ES-I3 (cell line): ENCODE results near the gene ZFPL1.
"Not testable (repeated sequence)": the region's sequence is repeated elsewhere in the genome, so short reads cannot be mapped to it uniquely, and the experiment has no call there.

Source experiments
- H3K36me3 ChIP-seq: 2 replicates; pipeline ENCODE4 v1.6.1; 2013; ENCODE audit warnings: mild to moderate bottlenecking, low read length, control low read depth, moderate library complexity; ENCODE audit not compliant: insufficient read depth
- H3K4me1 ChIP-seq: 2 replicates; pipeline ENCODE4 v1.6.1; 2013; ENCODE audit warnings: mild to moderate bottlenecking, control low read depth, low read length; ENCODE audit not compliant: insufficient read depth
- H3K9ac ChIP-seq: 2 replicates; pipeline ENCODE4 v1.6.1; 2013; ENCODE audit warnings: low read depth, mild to moderate bottlenecking, low read length, moderate library complexity
- H3K9me3 ChIP-seq: 2 replicates; pipeline ENCODE4 v1.6.1; 2013; ENCODE audit warnings: mild to moderate bottlenecking, low read length, moderate library complexity; ENCODE audit not compliant: control insufficient read depth, insufficient read depth

Gene ZFPL1

GRCh38 chr11:65111159-65111743, 27.2 kb downstream of the ZFPL1 start:
- H3K9me3 ChIP-seq, result no peaks in the 10 kb centered on the region
- no peak overlapping the region for H3K9ac ChIP-seq
- peaks cover 5% of the 10 kb centered on the region for H3K4me1 ChIP-seq
- no peaks in the 10 kb centered on the region for H3K36me3 ChIP-seq

- H3K4me1 ChIP-seq, result peaks cover 5% of the 10 kb centered on the region
- peak within 1 kb of the TSS; percentile 56 for H3K9ac ChIP-seq
- H3K9me3 ChIP-seq, result no peaks in the 10 kb centered on the region
- no peaks in the 10 kb centered on the region for H3K36me3 ChIP-seq
These were observed 27.9 kb downstream of the ZFPL1 start, which contains the start of gene TM7SF2 for GRCh38 chr11:65111744-65112545. Gene TM7SF2 (plus strand): TSS chr11:65111872. CDS start chr11:65112016, 144 bp downstream.

GRCh38 chr11:65112546-65113360, 28.7 kb downstream of the ZFPL1 start:
- Histone ChIP-seq H3K36me3 (no peaks in the 10 kb centered on the region), H3K9ac (peak overlapping the region; percentile 56), H3K9me3 (no peaks in the 10 kb centered on the region), H3K4me1 (peaks cover 5% of the 10 kb centered on the region)

- no peaks in the 10 kb centered on the region for H3K36me3 ChIP-seq
- H3K4me1 ChIP-seq, result peaks cover 5% of the 10 kb centered on the region
- H3K9ac ChIP-seq, result peak overlapping the region; percentile 56
- H3K9me3 ChIP-seq, result no peaks in the 10 kb centered on the region
These were observed 29.3 kb downstream of the ZFPL1 start for GRCh38 chr11:65113361-65113756.

GRCh38 chr11:65113839-65114238, 29.8 kb downstream of the ZFPL1 start:
- H3K9me3 ChIP-seq, result no peaks in the 10 kb centered on the region
- no peaks in the 10 kb centered on the region for H3K36me3 ChIP-seq
- peaks cover 5% of the 10 kb centered on the region for H3K4me1 ChIP-seq
- H3K9ac ChIP-seq, result no peak overlapping the region

- H3K9me3 ChIP-seq, result no peaks in the 10 kb centered on the region
- H3K9ac ChIP-seq, result no peak overlapping the region
- H3K4me1 ChIP-seq, result peaks cover 5% of the 10 kb centered on the region
- peaks cover 2% of the 10 kb centered on the region for H3K36me3 ChIP-seq
These were observed 30.6 kb downstream of the ZFPL1 start for GRCh38 chr11:65114538-65115171.

- Histone ChIP-seq H3K4me1 (peaks cover 5% of the 10 kb centered on the region), H3K9ac (no peak overlapping the region), H3K36me3 (peaks cover 11% of the 10 kb centered on the region), H3K9me3 (no peaks in the 10 kb centered on the region)
These were observed 31.5 kb downstream of the ZFPL1 start for GRCh38 chr11:65115361-65116082.

GRCh38 chr11:65116370-65117205, 32.6 kb downstream of the ZFPL1 start:
- Histone ChIP-seq H3K4me1 (peaks cover 5% of the 10 kb centered on the region), H3K9me3 (no peaks in the 10 kb centered on the region), H3K9ac (peak overlapping the region; percentile 84), H3K36me3 (peaks cover 18% of the 10 kb centered on the region)

- Histone ChIP-seq H3K9me3 (no peaks in the 10 kb centered on the region), H3K9ac (peak within 1 kb of the TSS; percentile 84), H3K36me3 (peaks cover 18% of the 10 kb centered on the region), H3K4me1 (peaks cover 5% of the 10 kb centered on the region)
These were observed 33.4 kb downstream of the ZFPL1 start, which contains the start of gene ZNHIT2 for GRCh38 chr11:65117206-65118096. Gene ZNHIT2 (minus strand): TSS chr11:65117701. CDS start chr11:65117653, 48 bp downstream.

- Histone ChIP-seq H3K9ac (no peak overlapping the region), H3K4me1 (peaks cover 5% of the 10 kb centered on the region), H3K9me3 (no peaks in the 10 kb centered on the region), H3K36me3 (peaks cover 18% of the 10 kb centered on the region)
These were observed 34.2 kb downstream of the ZFPL1 start for GRCh38 chr11:65118097-65118837.

GRCh38 chr11:65118891-65119669, 35.1 kb downstream of the ZFPL1 start:
- peaks cover 18% of the 10 kb centered on the region for H3K36me3 ChIP-seq
- H3K9ac ChIP-seq, result not testable (repeated sequence)

More at GRCh38 chr11:65118891-65119669, 35.1 kb downstream of the ZFPL1 start:
- not testable (repeated sequence) for H3K9me3 ChIP-seq, H3K4me1 ChIP-seq
